ENCODE data around the gene ALOX15.
"Not testable (repeated sequence)": the region's sequence is repeated elsewhere in the genome, so short reads cannot be mapped to it uniquely, and the experiment has no call there.

Gene ALOX15

GRCh38 chr17:4594931-4595684 is 46.4 kb downstream of the ALOX15 start:
- peak in 1 of 2 donors; percentile 11 for DNase-seq (ENCODE audit: extremely low read depth in 1 of 2, low read depth in 1 of 2)

- no peak for DNase-seq (ENCODE audit: extremely low read depth in 1 of 2, low read depth in 1 of 2)
Observed at GRCh38 chr17:4594406-4594805, 47.1 kb downstream of the ALOX15 start.

GRCh38 chr17:4593021-4593421 is 48.5 kb downstream of the ALOX15 start:
- no peak for DNase-seq (ENCODE audit: extremely low read depth in 1 of 2, low read depth in 1 of 2)

- no peak for DNase-seq (ENCODE audit: extremely low read depth in 1 of 2, low read depth in 1 of 2)
Observed at GRCh38 chr17:4592240-4593005, 49.1 kb downstream of the ALOX15 start.

- DNase-seq (ENCODE audit: extremely low read depth in 1 of 2, low read depth in 1 of 2) = no peak
Observed at GRCh38 chr17:4591529-4591928, 49.9 kb downstream of the ALOX15 start.

GRCh38 chr17:4590981-4591453 is 50.5 kb downstream of the ALOX15 start:
- no peak for DNase-seq (ENCODE audit: extremely low read depth in 1 of 2, low read depth in 1 of 2)

- not testable (repeated sequence) for DNase-seq (ENCODE audit: extremely low read depth in 1 of 2, low read depth in 1 of 2)
Observed at GRCh38 chr17:4590042-4590441, 51.4 kb downstream of the ALOX15 start.

- DNase-seq (ENCODE audit: extremely low read depth in 1 of 2, low read depth in 1 of 2) = no peak
Observed at GRCh38 chr17:4588898-4589625, 52.4 kb downstream of the ALOX15 start.

- no peak for DNase-seq (ENCODE audit: extremely low read depth in 1 of 2, low read depth in 1 of 2)
Observed at GRCh38 chr17:4588391-4588790, 53.1 kb downstream of the ALOX15 start.

- no peak for DNase-seq (ENCODE audit: extremely low read depth in 1 of 2, low read depth in 1 of 2)
Observed at GRCh38 chr17:4587803-4588202, 53.7 kb downstream of the ALOX15 start.

- DNase-seq (ENCODE audit: extremely low read depth in 1 of 2, low read depth in 1 of 2) = no peak
Observed at GRCh38 chr17:4587195-4587594, 54.3 kb downstream of the ALOX15 start.

- DNase-seq (ENCODE audit: extremely low read depth in 1 of 2, low read depth in 1 of 2) = no peak
Observed at GRCh38 chr17:4586043-4586442, 55.4 kb downstream of the ALOX15 start.

GRCh38 chr17:4585638-4585994 is 55.9 kb downstream of the ALOX15 start:
- DNase-seq (ENCODE audit: extremely low read depth in 1 of 2, low read depth in 1 of 2) = no peak

GRCh38 chr17:4584917-4585637 is 56.4 kb downstream of the ALOX15 start:
- DNase-seq (ENCODE audit: extremely low read depth in 1 of 2, low read depth in 1 of 2) = no peak

GRCh38 chr17:4584101-4584916 is 57.2 kb downstream of the ALOX15 start, which contains the start of gene SMTNL2:
Gene SMTNL2 (plus strand): TSS chr17:4584529. CDS start chr17:4584606, 77 bp downstream.
- DNase-seq (ENCODE audit: extremely low read depth in 1 of 2, low read depth in 1 of 2) = peak in 1 of 2 donors; percentile 13

GRCh38 chr17:4583782-4584100 is 57.7 kb downstream of the ALOX15 start:
- DNase-seq (ENCODE audit: extremely low read depth in 1 of 2, low read depth in 1 of 2) = no peak

GRCh38 chr17:4583206-4583605 is 58.3 kb downstream of the ALOX15 start:
- no peak for DNase-seq (ENCODE audit: extremely low read depth in 1 of 2, low read depth in 1 of 2)

- no peak for DNase-seq (ENCODE audit: extremely low read depth in 1 of 2, low read depth in 1 of 2)
Observed at GRCh38 chr17:4582691-4583090, 58.8 kb downstream of the ALOX15 start.

- DNase-seq (ENCODE audit: extremely low read depth in 1 of 2, low read depth in 1 of 2) = no peak
Observed at GRCh38 chr17:4582101-4582501, 59.4 kb downstream of the ALOX15 start.
